Upper lobe of left lung (tissue), 4 donors: Measurements from ENCODE around the gene RIPK4.

ENCODE experiments used
- CTCF ChIP-seq, 6 experiments: fragments of 450-650 bp in 4 of 6; fragments of 200-600 bp in 2 of 6; sonication (generic) in 2 of 6; IDR thresholded peaks; one replicate each; pipeline ENCODE4 v1.5.1; 2016 to 2019; ENCODE audit warnings: antibody characterized with exemption in 6 of 6
- POLR2A ChIP-seq, 4 donors: fragments of 450-650 bp; IDR thresholded peaks; one replicate each; pipeline ENCODE4 v1.5.1; 2016 to 2017; ENCODE audit warnings: antibody characterized with exemption in 4 of 4, mild to moderate bottlenecking in 2 of 4
- POLR2AphosphoS5 ChIP-seq, 2 donors: sonication (generic); formaldehyde crosslinking; IDR thresholded peaks; one replicate each; pipeline ENCODE4 v1.5.1; 2017; ENCODE audit warnings: antibody characterized with exemption in 2 of 2

GRCh38 chr21:41770901-41771624 lies 4.2 kb upstream of the RIPK4 start:
- TF ChIP-seq CTCF (IDR thresholded peaks at IDR 0.05) (no peak), POLR2A (IDR thresholded peaks at IDR 0.05) (no peak), POLR2AphosphoS5 (IDR thresholded peaks at IDR 0.05) (no peak)
